Cardiac muscle cell (in vitro differentiated cells and primary cell): ENCODE data around the gene MICU2. TPM values are rescaled to one million over a fixed set of nuclear protein-coding genes. Genes with fewer than 3 reads are reported as not detected.

ENCODE experiments used
- DNase-seq, 2 donors: peaks; one replicate each; pipeline versions ENCODE4 v3.0.0 to v3.0.0-alpha.2; 2010 to 2017; ENCODE audit warnings: low read depth in 1 of 2, low spot score in 1 of 2
- H3K27ac ChIP-seq: fragments of 200-600 bp; sonication (generic); 2 replicates; pipeline ENCODE4 v1.5.1; 2016
- H3K27me3 ChIP-seq: fragments of 200-600 bp; sonication (generic); 2 replicates; pipeline ENCODE4 v1.6.0; 2016; ENCODE audit warnings: control low read depth
- H3K36me3 ChIP-seq: fragments of 200-600 bp; sonication (generic); 2 replicates; pipeline ENCODE4 v1.5.1; 2016; ENCODE audit warnings: control low read depth
- H3K4me1 ChIP-seq: fragments of 200-600 bp; sonication (generic); 2 replicates; pipeline ENCODE4 v1.8.1; 2017; ENCODE audit warnings: low read depth, mild to moderate bottlenecking, mixed run types
- H3K4me3 ChIP-seq: fragments of 200-600 bp; sonication (generic); 2 replicates; pipeline ENCODE4 v1.5.1; 2016; ENCODE audit warnings: mild to moderate bottlenecking
- H3K9me3 ChIP-seq: fragments of 200-600 bp; sonication (generic); 2 replicates; pipeline ENCODE4 v1.5.1; 2017; ENCODE audit warnings: low read depth, mild to moderate bottlenecking, control low read depth
- polyA plus RNA-seq: library from polyadenylated mRNA; unstranded; fragments of >200 nt; fragmentation: Nextera tagmentation; extraction: Ambion mirVana; gene quantifications from 2 replicates; pipeline ENCODE4 v1.2.1, GENCODE V29; 2016
- total RNA-seq: library from RNA; depleted of rRNA; stranded (reverse); fragments of >200 nt; gene quantifications from 2 replicates; pipeline ENCODE4 v1.2.3, GENCODE V29; 2016
- TF ChIP-seq, protein P1 (sequence below): IDR thresholded peaks from 2 replicates; pipeline ENCODE4 v1.5.1; 2012; ENCODE audit warnings: low read depth, mild to moderate bottlenecking, low read length

MICU2 gene
- total and polyA plus RNA-seq, 2 experiments from 2014 or later = 75.6 to 111 TPM

DNA sequence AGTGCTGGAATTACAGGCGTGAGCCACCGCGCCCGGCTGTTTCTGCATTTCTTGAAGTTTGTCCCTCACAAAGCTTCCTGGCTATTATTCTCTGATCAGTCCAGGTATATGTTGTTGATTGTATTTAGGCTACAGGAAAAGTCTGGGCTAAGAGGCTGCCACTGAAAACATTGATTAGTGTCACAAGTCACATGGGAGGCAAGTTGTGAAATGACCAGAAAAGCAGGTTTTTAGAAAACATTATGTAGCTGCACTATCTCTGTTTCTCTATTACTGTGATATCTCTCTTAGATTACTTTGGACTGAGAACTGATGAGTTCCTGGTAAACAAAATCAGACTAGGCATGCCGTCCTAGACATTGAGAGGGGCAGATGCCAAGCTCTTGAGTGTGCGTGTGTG is 128.9 kb downstream of the MICU2 start:
- H3K27me3 ChIP-seq = no peaks in the 10 kb centered on the region
- no peaks in the 10 kb centered on the region for H3K9me3 ChIP-seq
- TF ChIP-seq, protein P1, sequence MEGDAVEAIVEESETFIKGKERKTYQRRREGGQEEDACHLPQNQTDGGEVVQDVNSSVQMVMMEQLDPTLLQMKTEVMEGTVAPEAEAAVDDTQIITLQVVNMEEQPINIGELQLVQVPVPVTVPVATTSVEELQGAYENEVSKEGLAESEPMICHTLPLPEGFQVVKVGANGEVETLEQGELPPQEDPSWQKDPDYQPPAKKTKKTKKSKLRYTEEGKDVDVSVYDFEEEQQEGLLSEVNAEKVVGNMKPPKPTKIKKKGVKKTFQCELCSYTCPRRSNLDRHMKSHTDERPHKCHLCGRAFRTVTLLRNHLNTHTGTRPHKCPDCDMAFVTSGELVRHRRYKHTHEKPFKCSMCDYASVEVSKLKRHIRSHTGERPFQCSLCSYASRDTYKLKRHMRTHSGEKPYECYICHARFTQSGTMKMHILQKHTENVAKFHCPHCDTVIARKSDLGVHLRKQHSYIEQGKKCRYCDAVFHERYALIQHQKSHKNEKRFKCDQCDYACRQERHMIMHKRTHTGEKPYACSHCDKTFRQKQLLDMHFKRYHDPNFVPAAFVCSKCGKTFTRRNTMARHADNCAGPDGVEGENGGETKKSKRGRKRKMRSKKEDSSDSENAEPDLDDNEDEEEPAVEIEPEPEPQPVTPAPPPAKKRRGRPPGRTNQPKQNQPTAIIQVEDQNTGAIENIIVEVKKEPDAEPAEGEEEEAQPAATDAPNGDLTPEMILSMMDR = no peak
- no peak for DNase-seq
- H3K4me1 ChIP-seq = no peaks in the 10 kb centered on the region
- no peak overlapping the region for H3K4me3 ChIP-seq
- H3K27ac ChIP-seq = no peak overlapping the region
- no peaks in the 10 kb centered on the region for H3K36me3 ChIP-seq

DNA sequence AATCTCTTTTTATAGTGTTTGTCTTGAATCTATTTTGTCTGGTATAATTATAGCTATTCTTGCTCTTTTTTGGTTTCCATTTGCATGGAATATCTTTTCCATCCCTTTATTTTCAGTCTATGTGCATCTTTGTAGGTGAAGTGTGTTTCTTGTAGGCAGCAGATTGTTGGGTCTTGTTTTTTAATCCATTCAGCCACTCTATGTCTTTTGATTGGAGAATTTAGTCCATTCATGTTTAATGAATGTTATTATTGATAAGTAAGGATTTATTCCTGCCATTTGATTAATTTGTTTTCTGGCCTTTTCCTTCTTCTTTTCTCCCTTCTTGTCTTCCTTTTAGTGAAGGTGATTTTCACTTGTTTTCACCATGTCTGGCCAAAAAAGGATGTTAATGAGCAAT is 133.2 kb downstream of the MICU2 start:
- no peaks in the 10 kb centered on the region for H3K9me3 ChIP-seq
- H3K27me3 ChIP-seq = no peaks in the 10 kb centered on the region
- no peak overlapping the region for H3K27ac ChIP-seq
- TF ChIP-seq, protein P1 = no peak
- H3K4me3 ChIP-seq = no peak overlapping the region
- H3K36me3 ChIP-seq = no peaks in the 10 kb centered on the region
- no peak for DNase-seq
- no peaks in the 10 kb centered on the region for H3K4me1 ChIP-seq

DNA sequence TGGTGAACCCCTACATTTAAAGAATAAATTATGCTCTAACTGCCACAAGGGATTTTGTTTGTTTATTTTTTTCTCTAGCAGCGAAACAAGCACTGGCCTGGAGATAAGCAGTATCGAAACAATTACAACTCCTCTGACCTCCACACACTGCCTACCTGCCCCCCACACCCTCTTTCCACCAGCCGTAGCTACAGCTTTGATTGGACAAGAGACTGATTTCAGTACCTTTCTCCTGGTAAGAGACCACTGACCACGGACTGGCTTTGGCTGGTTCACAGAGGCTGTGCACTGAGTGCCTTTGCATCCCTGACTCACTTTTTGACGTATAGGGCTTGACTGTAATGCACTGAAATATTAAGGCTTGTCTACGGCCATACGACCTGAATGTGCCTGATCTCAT is 137.4 kb downstream of the MICU2 start:
- Histone ChIP-seq H3K27me3 (no peaks in the 10 kb centered on the region), H3K4me3 (no peak overlapping the region), H3K9me3 (no peaks in the 10 kb centered on the region), H3K27ac (no peak overlapping the region), H3K36me3 (no peaks in the 10 kb centered on the region), H3K4me1 (no peaks in the 10 kb centered on the region)
- TF ChIP-seq, protein P1 = no peak
- no peak for DNase-seq

DNA sequence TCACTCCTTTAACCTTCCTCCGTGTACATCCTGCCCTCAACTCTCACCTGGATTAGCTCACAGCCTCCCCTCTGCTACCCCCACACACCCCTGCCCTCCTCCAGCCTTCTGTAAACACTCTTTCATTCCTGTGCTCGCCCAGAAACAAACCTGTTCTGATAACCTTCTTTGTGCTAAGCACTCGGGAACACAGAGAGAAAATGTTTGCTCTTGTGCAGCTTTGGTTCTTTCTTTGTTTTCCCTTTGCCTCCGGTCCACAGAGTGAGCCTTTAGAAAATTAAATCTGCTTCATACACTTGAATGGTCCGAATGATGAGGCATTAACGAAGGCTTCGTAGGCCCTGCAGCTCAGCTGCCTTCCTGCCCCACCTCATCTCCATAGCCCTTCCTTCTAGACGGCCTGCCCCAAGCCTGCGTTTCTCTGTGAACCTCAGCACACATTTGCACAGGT is 138.2 kb downstream of the MICU2 start:
- Histone ChIP-seq H3K36me3 (no peaks in the 10 kb centered on the region), H3K4me3 (no peak overlapping the region), H3K27ac (no peak overlapping the region), H3K27me3 (no peaks in the 10 kb centered on the region), H3K4me1 (no peaks in the 10 kb centered on the region), H3K9me3 (no peaks in the 10 kb centered on the region)
- no peak for DNase-seq
- TF ChIP-seq, protein P1 = no peak

DNA sequence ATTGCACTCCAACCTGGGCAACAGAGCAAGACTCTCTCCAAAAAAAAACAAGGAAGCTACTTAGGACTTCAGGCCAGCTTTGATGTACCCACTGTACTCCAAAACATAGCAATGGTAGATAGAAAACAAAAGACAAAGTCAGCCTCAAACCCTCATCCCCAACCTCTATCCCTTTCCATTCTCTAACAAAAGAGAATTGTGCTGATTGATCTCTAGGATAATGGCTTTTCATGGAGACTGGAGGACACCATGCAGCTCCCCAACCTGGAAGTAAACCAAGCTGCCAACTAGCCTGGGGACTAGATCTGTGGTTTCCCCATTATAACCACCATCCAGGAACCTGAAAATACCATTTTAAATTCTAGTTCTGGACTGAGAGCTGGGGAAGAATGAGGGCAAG is 140.5 kb downstream of the MICU2 start:
- no peak overlapping the region for H3K4me3 ChIP-seq
- no peak for DNase-seq
- H3K36me3 ChIP-seq = no peaks in the 10 kb centered on the region
- no peaks in the 10 kb centered on the region for H3K9me3 ChIP-seq
- H3K27me3 ChIP-seq = no peaks in the 10 kb centered on the region
- TF ChIP-seq, protein P1 = no peak
- H3K27ac ChIP-seq = no peak overlapping the region
- no peaks in the 10 kb centered on the region for H3K4me1 ChIP-seq

DNA sequence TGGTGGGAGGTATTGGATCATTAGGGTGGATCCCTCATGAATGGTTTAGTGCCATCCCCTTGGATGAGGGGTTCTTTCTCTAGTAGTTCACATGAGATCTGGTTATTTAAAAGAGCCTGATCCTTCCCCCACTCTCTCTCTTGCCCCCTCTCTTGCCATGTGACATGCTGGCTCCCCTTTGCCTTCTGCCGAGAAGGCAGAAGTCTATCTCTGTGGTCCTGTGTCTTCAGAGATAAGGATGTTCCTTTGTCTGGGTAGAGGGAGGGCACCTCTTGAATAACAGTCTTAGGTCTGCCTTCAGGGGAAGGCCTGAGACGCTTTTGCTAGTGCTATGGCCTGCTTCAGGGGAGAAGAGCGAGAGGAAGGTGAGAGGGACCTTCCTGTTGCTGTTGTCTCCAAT is 142.8 kb downstream of the MICU2 start:
- Histone ChIP-seq H3K27ac (no peak overlapping the region), H3K4me3 (no peak overlapping the region), H3K36me3 (no peaks in the 10 kb centered on the region), H3K27me3 (no peaks in the 10 kb centered on the region), H3K9me3 (no peaks in the 10 kb centered on the region), H3K4me1 (peaks cover 11% of the 10 kb centered on the region)
- TF ChIP-seq, protein P1 = no peak
- no peak for DNase-seq
